ENCODE results near the gene PCED1B.

The PCED1B gene

GRCh38 chr12:47280543-47281300 is 201.3 kb downstream of the PCED1B start:
- DNase-seq, result no peak

GRCh38 chr12:47281667-47282171 is 202.3 kb downstream of the PCED1B start:
- DNase-seq, result no peak

GRCh38 chr12:47282206-47282605 is 202.8 kb downstream of the PCED1B start:
- DNase-seq, result no peak
